GM21619 (cell line): Measurements from ENCODE around the gene FMN2.

Experiments
- ATAC-seq: cut with Tn5 transposase; IDR thresholded peaks from one replicate; pipeline ENCODE4 v1.9.1; 2021; ENCODE audit not compliant: unreplicated experiment

The FMN2 gene

GRCh38 chr1:240478536-240478935, 386.9 kb downstream of the FMN2 start:
- no peak for ATAC-seq

- no peak for ATAC-seq
Measured at GRCh38 chr1:240484804-240485443, 393.2 kb downstream of the FMN2 start.

DNA sequence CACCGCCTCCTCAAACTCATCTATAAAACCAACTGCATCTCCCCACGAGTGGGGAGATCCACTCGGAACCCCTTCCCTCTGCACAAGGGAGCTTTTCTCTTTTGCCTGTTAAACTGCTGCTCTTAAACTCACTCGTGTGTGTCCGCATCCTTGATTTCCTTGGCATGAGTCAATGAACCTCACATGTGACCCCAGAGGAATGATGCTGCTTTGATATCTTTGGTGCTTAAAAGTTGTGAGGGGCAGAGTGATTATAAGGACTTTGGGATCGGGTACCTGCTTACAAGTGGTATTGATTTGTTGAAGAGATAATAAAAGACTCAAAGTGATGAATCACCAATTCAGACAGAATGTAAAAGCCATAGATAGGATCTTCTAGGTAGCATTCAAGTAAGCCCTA, 394.9 kb downstream of the FMN2 start:
- ATAC-seq: no peak

- no peak for ATAC-seq
Measured at GRCh38 chr1:240487493-240487892, 395.8 kb downstream of the FMN2 start.

DNA sequence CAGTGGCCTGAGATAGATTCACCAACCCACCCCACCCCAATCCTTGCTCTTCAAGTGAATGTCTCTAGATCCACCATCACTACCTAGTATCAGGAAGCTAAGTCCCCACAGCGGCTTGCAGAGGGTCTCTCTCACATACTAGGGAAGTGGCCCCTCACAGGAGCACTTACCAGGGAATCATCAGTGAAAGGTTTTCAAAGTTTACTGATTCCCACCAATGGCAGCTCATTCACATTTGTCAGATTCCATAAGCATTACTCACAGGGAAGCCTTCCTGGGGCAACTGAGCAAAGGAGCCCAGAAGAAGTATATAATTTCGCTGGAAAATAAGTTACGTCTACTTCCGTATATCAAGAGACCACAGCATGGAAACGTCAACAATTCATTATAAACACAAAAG, 399.5 kb downstream of the FMN2 start:
- no peak for ATAC-seq

DNA sequence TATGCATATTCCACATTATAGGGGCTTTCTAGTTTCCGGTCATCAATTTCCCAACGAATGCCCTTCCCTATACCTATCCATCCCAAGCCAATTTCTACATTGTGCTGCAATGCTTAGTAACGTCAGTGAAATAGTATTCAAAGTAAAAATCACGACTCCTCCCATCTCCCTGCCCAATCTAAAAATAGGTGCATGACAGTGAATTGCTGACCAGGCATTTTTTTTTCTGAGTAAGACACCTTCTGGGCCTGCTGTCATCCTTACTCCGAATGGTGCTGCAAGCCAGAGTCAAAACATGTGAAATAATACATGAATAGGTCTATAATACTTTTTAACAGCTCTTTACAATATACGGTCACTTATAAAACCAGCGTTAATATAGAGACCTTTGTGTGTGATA, 400.1 kb downstream of the FMN2 start:
- no peak for ATAC-seq

- no peak for ATAC-seq
Measured at GRCh38 chr1:240492832-240493440, 401.3 kb downstream of the FMN2 start.

GRCh38 chr1:240495601-240496000, 403.9 kb downstream of the FMN2 start:
- ATAC-seq: no peak

GRCh38 chr1:240496356-240496755, 404.7 kb downstream of the FMN2 start:
- no peak for ATAC-seq

DNA sequence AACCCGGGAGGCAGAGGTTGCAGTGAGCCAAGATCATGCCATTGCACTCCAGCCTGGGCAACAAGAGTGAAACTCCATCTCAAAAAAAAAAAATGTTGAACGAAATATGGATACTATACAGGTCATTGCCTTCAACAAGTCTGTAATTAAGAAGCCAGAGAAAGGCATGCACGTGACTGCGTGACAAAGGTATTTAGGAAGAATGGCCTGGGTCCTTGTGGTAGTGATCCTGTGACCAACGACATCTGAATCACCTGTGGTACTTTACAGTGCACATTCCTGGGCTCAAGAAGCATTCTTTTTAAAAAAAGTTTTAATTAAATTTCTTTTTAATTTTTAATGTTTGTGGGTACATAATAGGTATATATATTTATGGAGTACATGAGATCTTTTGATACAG, 405.3 kb downstream of the FMN2 start:
- ATAC-seq: no peak

- no peak for ATAC-seq
Measured at GRCh38 chr1:240497908-240498307, 406.2 kb downstream of the FMN2 start.

DNA sequence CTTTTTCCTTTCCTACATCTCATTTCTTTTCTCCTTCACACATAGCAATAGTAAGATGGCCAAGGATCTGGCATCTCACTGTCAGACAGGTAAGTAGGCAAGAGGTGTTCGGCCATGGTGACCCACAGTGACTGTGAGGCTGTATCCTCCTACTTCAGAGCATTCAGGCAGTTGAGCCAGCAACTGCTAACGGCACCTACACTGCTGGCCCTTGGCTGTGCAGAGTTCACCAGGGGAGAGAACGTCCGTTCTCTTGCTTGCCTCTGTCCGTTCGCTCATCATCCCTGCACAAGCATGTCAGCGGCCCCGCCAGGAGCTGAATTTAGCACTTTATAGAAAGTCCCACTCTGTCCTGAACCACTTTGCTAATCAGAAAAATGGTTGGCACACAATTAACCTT, 406.7 kb downstream of the FMN2 start:
- ATAC-seq: no peak

DNA sequence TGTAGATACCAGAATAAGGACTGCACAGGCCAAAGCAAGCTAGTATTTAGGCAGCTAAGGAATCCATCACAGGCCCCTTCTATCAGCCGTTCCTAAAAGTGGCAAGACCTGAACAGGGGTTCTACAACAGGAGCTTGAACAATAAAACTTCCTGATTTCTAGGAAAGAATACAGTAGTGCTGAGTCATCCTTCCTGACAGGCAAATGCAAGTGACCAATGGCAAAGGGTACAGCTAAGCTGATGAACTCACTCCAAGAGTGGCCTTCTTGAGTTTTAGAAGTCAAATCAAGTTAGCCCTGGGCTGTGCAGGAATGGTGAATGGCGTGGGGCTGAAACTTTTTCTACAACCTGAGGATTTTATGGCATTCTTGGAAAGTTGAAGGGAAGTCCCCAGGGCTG, 407.3 kb downstream of the FMN2 start:
- no peak for ATAC-seq

DNA sequence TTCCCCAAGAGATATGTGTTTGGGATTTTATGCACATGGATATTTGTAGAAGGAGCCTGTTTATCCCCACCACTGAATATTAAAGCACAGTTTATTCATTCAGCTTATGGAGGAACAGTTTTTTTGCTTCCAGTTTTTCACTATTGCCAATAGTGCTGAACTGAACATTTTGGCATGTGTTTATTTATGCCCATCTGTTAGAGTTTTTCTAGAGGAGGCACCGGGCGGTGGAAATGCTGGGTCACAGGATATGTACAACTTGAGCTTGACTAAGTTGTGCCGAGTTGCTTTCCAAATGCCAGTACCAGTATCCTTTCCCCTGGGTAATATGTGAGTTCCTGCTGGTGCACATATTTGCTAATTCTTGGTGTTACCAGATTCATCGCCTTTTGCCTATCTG, 409.0 kb downstream of the FMN2 start:
- no peak for ATAC-seq

- ATAC-seq: no peak
Measured at GRCh38 chr1:240501115-240501514, 409.4 kb downstream of the FMN2 start.

GRCh38 chr1:240503036-240503435, 411.4 kb downstream of the FMN2 start:
- ATAC-seq: no peak

GRCh38 chr1:240503558-240503957, 411.9 kb downstream of the FMN2 start:
- ATAC-seq: no peak

GRCh38 chr1:240506176-240506575, 414.5 kb downstream of the FMN2 start:
- no peak for ATAC-seq

DNA sequence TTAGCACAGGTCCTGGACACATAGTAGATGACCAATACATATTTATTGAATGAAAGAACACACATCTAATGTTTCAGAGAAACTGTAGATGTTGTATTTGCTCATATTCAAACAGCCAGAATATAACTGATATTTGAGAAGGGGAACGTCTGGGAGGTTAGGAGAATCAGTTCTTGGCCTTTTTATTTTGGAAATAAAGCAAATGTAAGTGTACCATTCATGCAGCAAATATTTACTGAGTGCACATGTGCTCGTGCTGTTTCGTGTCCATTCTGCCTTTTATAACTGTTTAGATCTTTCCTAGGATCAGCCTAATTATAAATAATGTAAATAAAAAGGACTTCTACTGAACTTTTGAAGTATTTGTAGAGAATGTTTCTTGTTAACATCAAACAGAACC, 416.5 kb downstream of the FMN2 start:
- no peak for ATAC-seq

GRCh38 chr1:240508950-240509349, 417.3 kb downstream of the FMN2 start:
- ATAC-seq: no peak

DNA sequence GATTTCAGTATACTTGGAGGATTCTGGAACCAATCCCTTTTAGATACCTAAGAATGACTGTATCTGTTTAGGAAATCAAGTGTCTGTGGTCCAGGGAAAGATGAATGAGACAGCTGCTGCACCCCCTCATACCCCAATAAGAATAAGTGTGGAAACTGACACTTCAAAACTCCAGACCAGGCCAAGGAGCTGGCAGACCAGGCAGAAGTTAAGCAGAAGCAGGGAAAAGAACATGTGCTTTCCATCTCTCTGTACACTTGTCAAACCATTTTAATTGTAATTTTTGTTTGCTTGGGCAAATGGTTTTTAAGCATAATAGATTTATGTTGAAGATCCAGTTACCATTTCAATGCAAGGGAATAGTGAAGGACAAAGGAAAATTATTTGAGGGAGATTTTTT, 420.1 kb downstream of the FMN2 start:
- ATAC-seq: no peak

DNA sequence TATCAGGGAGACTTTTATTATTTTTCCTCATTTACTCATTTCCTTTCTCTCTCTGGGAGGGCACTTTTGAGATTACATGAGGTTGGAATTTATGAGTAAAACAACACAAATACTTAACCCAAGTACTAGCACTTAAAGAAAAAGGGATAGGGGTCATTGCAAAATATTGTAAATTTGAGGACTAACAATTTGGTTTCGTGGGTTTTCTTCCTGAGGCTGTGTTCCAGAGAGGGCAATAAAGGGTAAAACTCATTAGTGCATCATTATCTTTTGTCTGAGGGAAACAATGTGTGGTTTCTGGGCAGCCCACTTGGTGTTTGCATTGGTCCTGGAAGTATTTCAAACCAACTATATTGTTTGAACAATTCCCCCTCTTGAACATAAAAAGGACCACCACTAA, 423.8 kb downstream of the FMN2 start:
- ATAC-seq: no peak

GRCh38 chr1:240516069-240516468, 424.4 kb downstream of the FMN2 start:
- ATAC-seq: no peak
